Ramos (cell line): Measurements from ENCODE around the gene NRAS.
"Not testable (repeated sequence)": the region's sequence is repeated elsewhere in the genome, so short reads cannot be mapped to it uniquely, and the experiment has no call there.

Experiments
- in situ Hi-C: fragments of 300-500 bp; cut with MboI; formaldehyde crosslinking; loops from one replicate; pipeline ENCODE4 v1.14.3; 2022; ENCODE audit warnings: low sequenced_read_pairs; ENCODE audit not compliant: unreplicated experiment

Gene NRAS

GRCh38 chr1:114716304-114717170 lies at the start of gene NRAS:
Gene NRAS (minus strand): TSS chr1:114716771. CDS start chr1:114716160, 611 bp downstream.
- in situ Hi-C loops: no loop called here

GRCh38 chr1:114764689-114765088 lies 48.1 kb upstream of the NRAS start:
- in situ Hi-C loops: no loop called here

GRCh38 chr1:114758256-114758832 lies 41.8 kb upstream of the NRAS start:
- in situ Hi-C loops: no loop called here

GRCh38 chr1:114757455-114758255 lies 41.1 kb upstream of the NRAS start, which contains the start of gene CSDE1:
Gene CSDE1 (minus strand): TSS chr1:114757984. CDS start chr1:114739890, 18,094 bp downstream.
- in situ Hi-C loops: no loop called here

DNA sequence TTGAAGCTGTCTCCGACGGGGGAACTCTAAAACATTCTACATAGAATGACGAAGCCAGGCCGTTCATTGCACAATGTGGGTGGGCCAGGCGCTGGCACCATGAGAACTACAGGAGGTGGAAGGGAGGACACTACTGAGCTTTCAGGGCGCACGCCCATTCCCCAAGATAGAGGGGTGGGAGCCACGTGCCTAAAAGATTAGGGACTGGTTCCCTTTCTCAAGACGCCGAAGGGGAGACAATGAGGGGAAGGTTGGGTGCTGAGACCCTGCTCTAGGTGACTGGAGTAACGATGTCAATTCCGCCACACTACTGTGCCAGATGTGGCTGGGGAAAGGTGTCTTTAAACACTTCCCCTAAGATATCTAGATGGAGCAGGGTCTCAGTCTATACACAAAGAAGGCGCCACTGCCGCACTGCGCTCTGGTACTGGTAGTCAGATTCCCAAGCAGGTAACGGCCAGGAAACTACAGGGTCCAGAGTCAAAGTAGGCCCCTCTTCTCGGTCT lies 40.4 kb upstream of the NRAS start:
- in situ Hi-C loops: no loop called here

GRCh38 chr1:114756009-114756892 lies 39.7 kb upstream of the NRAS start:
- in situ Hi-C loops: no loop called here

- in situ Hi-C loops: no loop called here
Measured at GRCh38 chr1:114755006-114755931, 38.7 kb upstream of the NRAS start.

- in situ Hi-C loops: not testable (repeated sequence)
Measured at GRCh38 chr1:114753702-114754101, 37.1 kb upstream of the NRAS start.

- in situ Hi-C loops: no loop called here
Measured at GRCh38 chr1:114753143-114753542, 36.6 kb upstream of the NRAS start.

GRCh38 chr1:114750780-114751179 lies 34.2 kb upstream of the NRAS start:
- in situ Hi-C loops: no loop called here

- in situ Hi-C loops: no loop called here
Measured at GRCh38 chr1:114749835-114750234, 33.3 kb upstream of the NRAS start.

DNA sequence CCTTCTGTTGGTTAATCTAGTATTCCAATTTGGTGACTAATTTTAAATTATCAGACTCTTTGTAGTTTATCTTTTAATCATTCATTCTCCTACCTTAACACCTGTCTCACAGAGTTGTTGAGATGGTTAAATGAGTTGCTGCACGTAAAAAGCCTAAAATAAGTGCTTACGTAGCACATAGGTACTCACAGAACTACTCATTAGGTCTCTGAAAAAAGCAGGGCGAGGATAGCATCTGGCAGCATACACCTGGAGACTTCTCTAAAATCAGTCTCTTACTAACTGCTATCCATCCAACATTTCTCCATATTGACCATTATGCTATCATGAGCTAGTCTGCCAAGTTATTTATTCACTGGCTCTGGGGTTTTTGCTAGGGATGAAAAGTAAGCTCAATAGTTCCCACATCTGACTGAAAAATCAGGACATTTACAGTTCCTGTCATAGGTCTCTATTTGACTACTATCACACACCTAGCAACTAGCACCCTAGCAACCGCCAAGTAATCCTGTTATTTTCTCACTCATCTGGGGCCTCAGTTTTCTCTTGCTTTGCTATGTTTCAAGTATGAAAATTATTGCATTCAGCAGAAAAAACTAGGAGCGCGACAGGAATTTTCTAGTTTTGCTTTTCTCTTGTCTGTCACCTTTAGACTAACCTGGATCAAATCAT lies 30.0 kb upstream of the NRAS start:
- in situ Hi-C loops: no loop called here

- in situ Hi-C loops: no loop called here
Measured at GRCh38 chr1:114745291-114745690, 28.7 kb upstream of the NRAS start.

DNA sequence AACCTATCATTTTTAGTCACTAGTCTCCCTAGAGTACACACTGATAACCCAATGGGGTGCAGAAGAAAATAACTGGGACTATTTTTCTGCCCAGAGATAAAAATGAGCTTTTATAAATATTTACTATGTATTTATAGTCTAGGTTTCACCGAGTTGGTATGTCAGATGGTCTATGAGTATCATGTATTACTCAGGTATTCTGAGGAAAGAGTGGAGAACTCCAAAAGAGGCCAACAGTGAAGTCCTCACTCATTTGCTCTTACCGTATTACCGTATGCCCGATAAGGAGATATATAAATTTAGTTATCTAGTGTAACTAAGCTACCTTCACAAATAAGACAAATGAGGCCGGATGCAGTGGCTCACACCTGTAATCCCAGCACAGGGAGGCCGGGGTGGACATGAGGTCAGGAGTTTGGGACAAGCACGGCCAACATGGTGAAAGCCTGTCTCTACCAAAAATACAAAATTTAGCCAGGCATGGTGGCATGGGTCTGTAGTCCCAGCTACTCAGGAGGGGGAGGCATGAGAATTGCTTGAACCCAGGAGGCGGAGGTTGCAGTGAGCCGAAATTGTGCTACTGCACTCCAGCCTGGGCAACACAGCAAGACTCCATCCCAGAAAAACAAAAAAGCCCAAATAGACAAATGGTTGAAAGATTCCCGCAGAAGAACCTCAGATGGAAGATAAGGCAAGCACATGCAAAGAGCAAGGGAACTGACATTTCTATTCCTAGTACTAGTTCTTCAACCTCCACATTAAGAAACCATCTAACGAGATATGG lies 25.6 kb upstream of the NRAS start:
- in situ Hi-C loops: no loop called here

- in situ Hi-C loops: no loop called here
Measured at GRCh38 chr1:114740331-114740730, 23.8 kb upstream of the NRAS start.

DNA sequence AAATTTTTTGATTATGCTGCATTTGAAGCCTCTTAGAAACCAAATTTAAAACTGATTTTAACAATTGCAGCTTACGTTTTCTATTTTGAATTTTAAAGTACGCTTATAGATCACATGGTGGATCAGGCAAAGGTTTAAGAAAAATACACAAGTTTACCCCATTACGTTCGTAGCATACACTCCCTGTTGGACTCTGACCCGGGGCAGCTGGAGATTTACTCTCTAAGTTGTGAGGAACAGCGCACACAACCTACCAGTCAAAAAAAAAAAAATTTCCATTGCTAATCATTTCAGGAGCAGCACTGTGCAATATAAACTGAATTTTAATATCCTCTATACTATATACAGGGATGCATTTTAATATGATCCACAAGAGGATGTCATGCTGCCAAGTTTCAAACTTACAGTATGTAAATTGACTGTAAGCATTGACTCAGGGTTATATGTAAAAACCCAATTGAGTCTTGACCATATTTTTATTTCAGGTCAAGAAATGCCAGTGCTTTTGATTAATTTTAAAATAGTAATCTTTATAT lies 20.8 kb upstream of the NRAS start:
- in situ Hi-C loops: no loop called here

DNA sequence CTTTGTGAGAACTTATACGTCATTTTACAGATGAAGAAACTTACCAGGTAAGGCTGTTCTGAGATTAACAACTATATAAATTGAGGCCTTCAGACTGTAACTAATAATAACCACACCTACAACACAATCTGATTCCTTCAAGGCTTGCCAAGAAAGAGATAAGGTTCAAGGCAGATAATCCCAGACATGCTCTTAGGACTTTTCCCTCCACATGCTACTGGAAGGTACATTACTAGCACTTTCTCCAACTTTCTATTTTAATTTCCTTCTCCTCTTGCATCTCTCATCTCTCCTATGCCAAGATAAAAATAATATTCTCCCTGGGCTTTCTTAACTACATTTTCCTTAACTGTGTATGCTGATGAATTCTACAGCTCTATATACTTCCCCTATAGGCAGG lies 18.9 kb upstream of the NRAS start:
- in situ Hi-C loops: no loop called here
